Natural killer cell (primary cell): ENCODE measurements around the gene NDUFA3. TPM values are rescaled to one million over a fixed set of nuclear protein-coding genes. Genes with fewer than 3 reads are reported as not detected.
A peak's percentile ranks its signal among the peaks of the same experiment; 100 is the strongest.

Experiments used
- ATAC-seq, 3 donors: fragments of 150-1000 bp in 2 of 3; fragments of 200-7000 bp in 1 of 3; cut with Tn5 transposase; 1 replicate in 1 of 3; 2 replicates in 2 of 3; pipeline ENCODE4 v1.10.0; 2021; ENCODE audit warnings: mild to moderate bottlenecking in 2 of 3, moderate library complexity in 2 of 3
- DNase-seq, 2 donors: peaks; one replicate each; pipeline versions ENCODE4 v3.0.0 to v3.0.0-alpha.2; 2013 to 2021; ENCODE audit warnings: mixed read lengths in 1 of 2
- H3K27ac ChIP-seq: one replicate; pipeline ENCODE4 v1.5.1; 2013; ENCODE audit warnings: mild to moderate bottlenecking, low read length
- H3K27me3 ChIP-seq: one replicate; pipeline ENCODE4 v1.6.1; 2013; ENCODE audit warnings: low read length; ENCODE audit not compliant: control insufficient read depth, insufficient read depth
- H3K36me3 ChIP-seq: one replicate; pipeline ENCODE4 v1.6.1; 2013; ENCODE audit warnings: low read length; ENCODE audit not compliant: control insufficient read depth, insufficient read depth
- H3K4me1 ChIP-seq: one replicate; pipeline ENCODE4 v1.6.1; 2013; ENCODE audit warnings: low read length; ENCODE audit not compliant: control insufficient read depth, insufficient read depth
- H3K4me3 ChIP-seq: one replicate; pipeline ENCODE4 v1.5.1; 2013; ENCODE audit warnings: low read length
- H3K9me3 ChIP-seq: one replicate; pipeline ENCODE4 v1.6.1; 2013; ENCODE audit warnings: low read length; ENCODE audit not compliant: control insufficient read depth, insufficient read depth
- H3K27ac Mint-ChIP-seq, 2 donors: one replicate each; pipeline ENCODE4 v1.8.0; 2022; ENCODE audit warnings: mild to moderate bottlenecking in 2 of 2, mixed read lengths in 2 of 2, moderate library complexity in 1 of 2
- H3K27me3 Mint-ChIP-seq, 2 donors: one replicate each; pipeline ENCODE4 v1.8.0; 2022; ENCODE audit warnings: low read depth in 2 of 2, mixed read lengths in 2 of 2
- H3K36me3 Mint-ChIP-seq: one replicate; pipeline ENCODE4 v1.8.0; 2022; ENCODE audit warnings: mixed read lengths
- H3K4me1 Mint-ChIP-seq, 2 donors: one replicate each; pipeline ENCODE4 v1.8.0; 2022; ENCODE audit warnings: mixed read lengths in 2 of 2
- H3K4me3 Mint-ChIP-seq: one replicate; pipeline ENCODE4 v1.8.0; 2022; ENCODE audit warnings: mild to moderate bottlenecking, moderate library complexity, mixed read lengths
- H3K9me3 Mint-ChIP-seq, 2 donors: one replicate each; pipeline ENCODE4 v1.8.0; 2022; ENCODE audit warnings: mixed read lengths in 2 of 2
- WGBS: methylation state at CpG from one replicate; pipeline ENCODE4 v1.1.7; 2013; ENCODE audit warnings: missing lambda C conversion rate; ENCODE audit not compliant: insufficient coverage; 5-methylcytosine and 5-hydroxymethylcytosine counted together
- intact Hi-C: fragments of 100-400 bp; cut with micrococcal nuclease; formaldehyde crosslinking; loops from one replicate; pipeline ENCODE4 v1.14.2; 2022
- total RNA-seq, 4 donors: library from RNA; stranded (reverse); fragments of 120-200 nt in 1 of 4; gene quantifications; one replicate each; pipeline versions ENCODE4 v1.2.3 to v1.2.4, GENCODE V29; 2013 to 2022
- TF ChIP-seq, protein P1 (sequence below): fragments of 200-600 bp; IDR thresholded peaks from one replicate; pipeline ENCODE4 v1.8.0; 2022; ENCODE audit warnings: antibody characterized with exemption

Gene NDUFA3
- total RNA-seq, 3 donors from 2014 or later (not counting 1 experiment from before 2014, with no cell fraction given): 48.4 to 91.9 (median 71.4) TPM

DNA sequence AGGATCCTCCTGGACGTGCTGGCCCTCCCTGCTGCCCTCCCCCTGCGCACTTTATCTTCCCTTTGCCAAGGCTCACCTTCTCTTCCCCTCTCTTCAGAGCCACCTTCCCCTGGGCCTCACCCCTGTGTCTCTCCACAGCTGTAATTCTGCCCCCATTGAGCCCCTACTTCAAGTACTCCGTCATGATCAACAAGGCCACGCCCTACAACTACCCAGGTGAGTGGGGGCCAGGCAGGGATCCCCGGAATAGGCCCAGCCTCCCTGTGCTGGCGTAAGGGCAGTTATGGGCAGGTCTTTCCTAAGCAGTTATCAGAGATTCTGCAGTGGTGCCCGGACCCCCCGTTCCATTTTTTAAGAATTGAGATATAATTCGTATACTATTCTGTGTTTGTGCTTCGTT, 3.1 kb downstream of the NDUFA3 start:
- Histone ChIP-seq H3K4me1 (peaks cover 14% of the 10 kb centered on the region), H3K27ac (no peak overlapping the region), H3K9me3 (no peaks in the 10 kb centered on the region), H3K27me3 (no peaks in the 10 kb centered on the region), H3K4me3 (no peak overlapping the region), H3K36me3 (peaks cover 44% of the 10 kb centered on the region)
- no peak for ATAC-seq
- Mint-ChIP-seq H3K27ac (peak overlapping the region in 1 of 2 donors; percentile 28), H3K4me3 (no peak overlapping the region), H3K36me3 (no peaks in the 10 kb centered on the region), H3K9me3 (no peaks in the 10 kb centered on the region), H3K27me3 (no peaks in the 10 kb centered on the region), H3K4me1 (peaks cover 16 to 33% of the 10 kb centered on the region in 2 donors)
- 98% methylated on average over 10 of the region's 10 CpGs for WGBS
- TF ChIP-seq, protein P1, sequence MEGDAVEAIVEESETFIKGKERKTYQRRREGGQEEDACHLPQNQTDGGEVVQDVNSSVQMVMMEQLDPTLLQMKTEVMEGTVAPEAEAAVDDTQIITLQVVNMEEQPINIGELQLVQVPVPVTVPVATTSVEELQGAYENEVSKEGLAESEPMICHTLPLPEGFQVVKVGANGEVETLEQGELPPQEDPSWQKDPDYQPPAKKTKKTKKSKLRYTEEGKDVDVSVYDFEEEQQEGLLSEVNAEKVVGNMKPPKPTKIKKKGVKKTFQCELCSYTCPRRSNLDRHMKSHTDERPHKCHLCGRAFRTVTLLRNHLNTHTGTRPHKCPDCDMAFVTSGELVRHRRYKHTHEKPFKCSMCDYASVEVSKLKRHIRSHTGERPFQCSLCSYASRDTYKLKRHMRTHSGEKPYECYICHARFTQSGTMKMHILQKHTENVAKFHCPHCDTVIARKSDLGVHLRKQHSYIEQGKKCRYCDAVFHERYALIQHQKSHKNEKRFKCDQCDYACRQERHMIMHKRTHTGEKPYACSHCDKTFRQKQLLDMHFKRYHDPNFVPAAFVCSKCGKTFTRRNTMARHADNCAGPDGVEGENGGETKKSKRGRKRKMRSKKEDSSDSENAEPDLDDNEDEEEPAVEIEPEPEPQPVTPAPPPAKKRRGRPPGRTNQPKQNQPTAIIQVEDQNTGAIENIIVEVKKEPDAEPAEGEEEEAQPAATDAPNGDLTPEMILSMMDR: no peak
- intact Hi-C loops: no loop called here
- DNase-seq: no peak

DNA sequence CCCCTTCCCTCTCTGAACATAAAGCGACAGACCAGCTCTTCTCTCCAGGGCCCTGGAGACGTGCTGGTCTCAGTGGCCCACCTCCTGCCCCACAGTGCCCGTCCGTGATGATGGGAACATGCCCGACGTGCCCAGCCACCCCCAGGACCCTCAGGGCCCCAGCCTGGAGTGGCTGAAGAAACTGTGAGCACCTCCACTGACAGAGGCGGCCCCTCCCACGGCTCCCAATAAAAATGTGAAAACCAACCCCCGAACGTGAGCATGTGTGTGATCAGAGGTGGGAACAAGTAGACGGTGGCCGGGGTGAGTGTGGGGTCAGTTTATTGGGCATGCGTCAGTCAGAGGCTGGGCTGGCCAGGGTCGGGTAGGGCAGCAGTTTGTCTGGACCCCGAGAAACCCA, 4.1 kb downstream of the NDUFA3 start:
- H3K4me1 Mint-ChIP-seq: peaks cover 17 to 30% of the 10 kb centered on the region in 2 donors
- H3K27me3 Mint-ChIP-seq: no peaks in the 10 kb centered on the region
- Histone ChIP-seq H3K9me3 (no peaks in the 10 kb centered on the region), H3K27me3 (no peaks in the 10 kb centered on the region), H3K4me3 (no peak overlapping the region), H3K27ac (no peak overlapping the region), H3K36me3 (peaks cover 46% of the 10 kb centered on the region), H3K4me1 (peaks cover 14% of the 10 kb centered on the region)
- TF ChIP-seq, protein P1: no peak
- DNase-seq (no peak), ATAC-seq (no peak)
- H3K36me3 Mint-ChIP-seq: no peaks in the 10 kb centered on the region
- no peaks in the 10 kb centered on the region for H3K9me3 Mint-ChIP-seq
- H3K27ac Mint-ChIP-seq: no peak overlapping the region
- WGBS: 97% methylated on average over 15 of the region's 15 CpGs
- intact Hi-C loops: no loop called here
- no peak overlapping the region for H3K4me3 Mint-ChIP-seq

DNA sequence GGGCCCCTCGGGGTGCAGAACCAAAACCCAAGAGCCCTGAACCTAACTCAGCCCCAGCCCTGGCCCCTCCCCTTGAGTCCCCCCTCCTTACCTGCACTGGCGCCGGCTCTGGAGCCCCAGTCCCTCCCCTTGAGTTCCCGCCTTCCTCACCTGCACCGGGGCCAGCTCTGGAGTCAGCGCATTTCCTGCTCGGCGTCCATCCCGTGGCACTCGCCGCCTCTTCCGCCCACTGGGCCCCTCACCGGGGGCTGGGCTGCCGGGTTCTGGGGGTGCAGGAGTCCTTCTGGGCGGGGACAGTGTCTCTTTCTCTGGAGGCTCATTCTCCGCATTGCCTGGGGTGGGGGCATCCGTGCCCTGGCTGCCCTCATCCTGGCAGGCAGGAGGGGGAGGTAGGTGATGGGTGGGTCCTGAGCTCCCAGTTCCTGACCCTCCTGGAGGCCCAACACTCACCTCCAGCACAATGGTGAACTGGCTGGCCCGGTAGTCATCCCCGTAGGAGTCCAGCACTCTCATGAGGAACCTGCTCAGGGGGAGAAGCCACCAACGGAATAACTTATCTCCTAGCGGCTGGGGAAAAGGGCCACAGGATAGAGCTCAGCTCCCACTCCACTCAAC, 5.3 kb downstream of the NDUFA3 start:
- 96% methylated on average over 21 of the region's 21 CpGs for WGBS
- no peak for DNase-seq

More for the DNA sequence above, 5.3 kb downstream of the NDUFA3 start:
- no peaks in the 10 kb centered on the region for H3K36me3 Mint-ChIP-seq
- no peaks in the 10 kb centered on the region for H3K9me3 ChIP-seq
- no peaks in the 10 kb centered on the region for H3K27me3 ChIP-seq
- H3K27ac ChIP-seq: no peak overlapping the region
- H3K4me3 Mint-ChIP-seq: no peak overlapping the region
- no peak for ATAC-seq
- intact Hi-C loops: no loop called here
- no peaks in the 10 kb centered on the region for H3K27me3 Mint-ChIP-seq
- TF ChIP-seq, protein P1: no peak
- peaks cover 46% of the 10 kb centered on the region for H3K36me3 ChIP-seq
- peaks cover 10 to 22% of the 10 kb centered on the region in 2 donors for H3K4me1 Mint-ChIP-seq
- H3K9me3 Mint-ChIP-seq: no peaks in the 10 kb centered on the region
- H3K27ac Mint-ChIP-seq: no peak overlapping the region
- peaks cover 7% of the 10 kb centered on the region for H3K4me1 ChIP-seq
- H3K4me3 ChIP-seq: no peak overlapping the region
